ENCODE measurements around the gene TCF3. TPM values are rescaled to one million over a fixed set of nuclear protein-coding genes. Genes with fewer than 3 reads are reported as not detected.

TCF3 gene
- total RNA-seq, 4 donors from 2014 or later: 21.2 to 62.0 (median 39.6) TPM

- H3K9me3 ChIP-seq: no peaks in the 10 kb centered on the region
- no peak for TF ChIP-seq POLR2A (IDR thresholded peaks at IDR 0.05)
- TF ChIP-seq EP300 (IDR thresholded peaks at IDR 0.05): no peak
- TF ChIP-seq CTCF (IDR thresholded peaks at IDR 0.05): no peak
- ATAC-seq: no peak
- no peak overlapping the region for H3K27ac ChIP-seq
- WGBS, 2 donors (ENCODE audit: low coverage in 1 of 2): 85 to 92% methylated on average over 2 to 9 of the region's 11 CpGs
- no peaks in the 10 kb centered on the region for H3K27me3 ChIP-seq
- H3K4me3 ChIP-seq: no peak overlapping the region
- H3K4me1 ChIP-seq: no peaks in the 10 kb centered on the region
- peaks cover 0 to 79% of the 10 kb centered on the region in 2 donors for H3K36me3 ChIP-seq
Measured at GRCh38 chr19:1633269-1633826, 19.1 kb downstream of the TCF3 start.

GRCh38 chr19:1632462-1633268 lies 19.8 kb downstream of the TCF3 start:
- Histone ChIP-seq H3K27ac (no peak overlapping the region), H3K27me3 (no peaks in the 10 kb centered on the region), H3K36me3 (peaks cover 0 to 73% of the 10 kb centered on the region in 2 donors), H3K4me3 (no peak overlapping the region), H3K9me3 (no peaks in the 10 kb centered on the region), H3K4me1 (no peaks in the 10 kb centered on the region)
- WGBS, 2 donors (ENCODE audit: low coverage in 1 of 2): 96 to 98% methylated on average over 7 to 11 of the region's 26 CpGs
- no peak for ATAC-seq
- TF ChIP-seq EP300 (IDR thresholded peaks at IDR 0.05) (no peak), CTCF (IDR thresholded peaks at IDR 0.05) (no peak), POLR2AphosphoS5 (IDR thresholded peaks at IDR 0.05) (no peak), POLR2A (IDR thresholded peaks at IDR 0.05) (no peak)

GRCh38 chr19:1631557-1632100 lies 20.8 kb downstream of the TCF3 start:
- TF ChIP-seq POLR2A (IDR thresholded peaks at IDR 0.05) (no peak), EP300 (IDR thresholded peaks at IDR 0.05) (no peak), POLR2AphosphoS5 (IDR thresholded peaks at IDR 0.05) (no peak), CTCF (IDR thresholded peaks at IDR 0.05) (no peak)
- 96% methylated on average over 10 of the region's 31 CpGs; no CpG with 5 or more reads in 1 of the 2 donors for WGBS, 2 donors (ENCODE audit: low coverage in 1 of 2)
- no peak overlapping the region for H3K4me3 ChIP-seq
- no peak overlapping the region for H3K27ac ChIP-seq
- no peaks in the 10 kb centered on the region for H3K27me3 ChIP-seq
- no peaks in the 10 kb centered on the region for H3K4me1 ChIP-seq
- H3K36me3 ChIP-seq: peaks cover 0 to 75% of the 10 kb centered on the region in 2 donors
- no peaks in the 10 kb centered on the region for H3K9me3 ChIP-seq
- ATAC-seq: no peak

- H3K36me3 ChIP-seq: peaks cover 0 to 75% of the 10 kb centered on the region in 2 donors
- no CpG with 5 or more reads among the region's 17 CpGs for WGBS, 2 donors (ENCODE audit: low coverage in 1 of 2)
- no peak overlapping the region for H3K4me3 ChIP-seq
- no peaks in the 10 kb centered on the region for H3K9me3 ChIP-seq
- H3K27me3 ChIP-seq: no peaks in the 10 kb centered on the region
- ATAC-seq: no peak
- no peaks in the 10 kb centered on the region for H3K4me1 ChIP-seq
- TF ChIP-seq POLR2AphosphoS5 (IDR thresholded peaks at IDR 0.05) (no peak), CTCF (IDR thresholded peaks at IDR 0.05) (no peak), EP300 (IDR thresholded peaks at IDR 0.05) (no peak), POLR2A (IDR thresholded peaks at IDR 0.05) (no peak)
- no peak overlapping the region for H3K27ac ChIP-seq
Measured at GRCh38 chr19:1630811-1631210, 21.6 kb downstream of the TCF3 start.
